Tracheal epithelial cell (primary cell): Measurements from ENCODE around the gene GEMIN5. TPM values are rescaled to one million over a fixed set of nuclear protein-coding genes. Genes with fewer than 3 reads are reported as not detected.

Experiments used
- total RNA-seq: library from RNA; depleted of rRNA; stranded (reverse); fragments of >200 nt; gene quantifications from 2 replicates; pipeline ENCODE4 v1.2.1, GENCODE V29; 2014

Gene GEMIN5, protein sequence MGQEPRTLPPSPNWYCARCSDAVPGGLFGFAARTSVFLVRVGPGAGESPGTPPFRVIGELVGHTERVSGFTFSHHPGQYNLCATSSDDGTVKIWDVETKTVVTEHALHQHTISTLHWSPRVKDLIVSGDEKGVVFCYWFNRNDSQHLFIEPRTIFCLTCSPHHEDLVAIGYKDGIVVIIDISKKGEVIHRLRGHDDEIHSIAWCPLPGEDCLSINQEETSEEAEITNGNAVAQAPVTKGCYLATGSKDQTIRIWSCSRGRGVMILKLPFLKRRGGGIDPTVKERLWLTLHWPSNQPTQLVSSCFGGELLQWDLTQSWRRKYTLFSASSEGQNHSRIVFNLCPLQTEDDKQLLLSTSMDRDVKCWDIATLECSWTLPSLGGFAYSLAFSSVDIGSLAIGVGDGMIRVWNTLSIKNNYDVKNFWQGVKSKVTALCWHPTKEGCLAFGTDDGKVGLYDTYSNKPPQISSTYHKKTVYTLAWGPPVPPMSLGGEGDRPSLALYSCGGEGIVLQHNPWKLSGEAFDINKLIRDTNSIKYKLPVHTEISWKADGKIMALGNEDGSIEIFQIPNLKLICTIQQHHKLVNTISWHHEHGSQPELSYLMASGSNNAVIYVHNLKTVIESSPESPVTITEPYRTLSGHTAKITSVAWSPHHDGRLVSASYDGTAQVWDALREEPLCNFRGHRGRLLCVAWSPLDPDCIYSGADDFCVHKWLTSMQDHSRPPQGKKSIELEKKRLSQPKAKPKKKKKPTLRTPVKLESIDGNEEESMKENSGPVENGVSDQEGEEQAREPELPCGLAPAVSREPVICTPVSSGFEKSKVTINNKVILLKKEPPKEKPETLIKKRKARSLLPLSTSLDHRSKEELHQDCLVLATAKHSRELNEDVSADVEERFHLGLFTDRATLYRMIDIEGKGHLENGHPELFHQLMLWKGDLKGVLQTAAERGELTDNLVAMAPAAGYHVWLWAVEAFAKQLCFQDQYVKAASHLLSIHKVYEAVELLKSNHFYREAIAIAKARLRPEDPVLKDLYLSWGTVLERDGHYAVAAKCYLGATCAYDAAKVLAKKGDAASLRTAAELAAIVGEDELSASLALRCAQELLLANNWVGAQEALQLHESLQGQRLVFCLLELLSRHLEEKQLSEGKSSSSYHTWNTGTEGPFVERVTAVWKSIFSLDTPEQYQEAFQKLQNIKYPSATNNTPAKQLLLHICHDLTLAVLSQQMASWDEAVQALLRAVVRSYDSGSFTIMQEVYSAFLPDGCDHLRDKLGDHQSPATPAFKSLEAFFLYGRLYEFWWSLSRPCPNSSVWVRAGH (N-terminal part only)
- 22.4 and 23.0 TPM in 2 replicates for total RNA-seq

DNA sequence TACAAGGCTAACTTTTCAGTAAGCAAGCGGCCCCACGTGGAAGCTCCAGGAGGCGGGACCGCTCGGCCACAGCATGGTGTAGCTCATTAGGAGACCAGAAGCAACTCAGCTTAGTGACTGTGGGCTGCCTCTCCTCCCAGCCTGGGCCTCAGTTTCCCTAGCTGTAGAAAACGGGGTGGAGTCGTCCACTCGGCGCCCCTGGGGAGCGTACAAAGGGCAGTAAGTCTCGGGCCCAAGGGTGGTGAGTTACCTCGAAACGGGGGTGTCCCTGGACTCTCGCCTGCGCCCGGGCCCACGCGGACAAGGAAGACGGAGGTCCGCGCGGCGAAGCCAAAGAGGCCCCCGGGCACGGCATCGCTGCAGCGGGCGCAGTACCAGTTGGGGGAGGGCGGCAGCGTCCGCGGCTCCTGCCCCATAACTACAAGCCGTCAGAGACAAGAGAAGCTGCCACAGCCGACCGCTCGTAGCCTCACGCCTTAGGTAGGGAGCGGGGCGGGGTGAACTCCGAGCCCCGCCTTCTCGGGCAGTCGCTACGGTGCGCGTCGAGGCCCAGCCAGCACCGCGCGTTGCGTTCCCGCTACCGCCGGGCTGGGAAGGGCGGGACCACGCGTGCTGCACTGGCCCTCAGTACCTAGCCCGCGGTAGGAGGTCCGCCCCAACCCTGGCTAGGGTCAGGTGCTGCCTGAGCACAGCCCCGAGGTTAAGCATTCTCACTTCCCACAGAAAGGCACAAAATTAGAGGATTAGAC, at the start of gene GEMIN5:
GEMIN5 (minus strand) TSS at position 494 of the 749 bp plus-strand sequence; CDS start at position 416, 78 bp downstream.

DNA sequence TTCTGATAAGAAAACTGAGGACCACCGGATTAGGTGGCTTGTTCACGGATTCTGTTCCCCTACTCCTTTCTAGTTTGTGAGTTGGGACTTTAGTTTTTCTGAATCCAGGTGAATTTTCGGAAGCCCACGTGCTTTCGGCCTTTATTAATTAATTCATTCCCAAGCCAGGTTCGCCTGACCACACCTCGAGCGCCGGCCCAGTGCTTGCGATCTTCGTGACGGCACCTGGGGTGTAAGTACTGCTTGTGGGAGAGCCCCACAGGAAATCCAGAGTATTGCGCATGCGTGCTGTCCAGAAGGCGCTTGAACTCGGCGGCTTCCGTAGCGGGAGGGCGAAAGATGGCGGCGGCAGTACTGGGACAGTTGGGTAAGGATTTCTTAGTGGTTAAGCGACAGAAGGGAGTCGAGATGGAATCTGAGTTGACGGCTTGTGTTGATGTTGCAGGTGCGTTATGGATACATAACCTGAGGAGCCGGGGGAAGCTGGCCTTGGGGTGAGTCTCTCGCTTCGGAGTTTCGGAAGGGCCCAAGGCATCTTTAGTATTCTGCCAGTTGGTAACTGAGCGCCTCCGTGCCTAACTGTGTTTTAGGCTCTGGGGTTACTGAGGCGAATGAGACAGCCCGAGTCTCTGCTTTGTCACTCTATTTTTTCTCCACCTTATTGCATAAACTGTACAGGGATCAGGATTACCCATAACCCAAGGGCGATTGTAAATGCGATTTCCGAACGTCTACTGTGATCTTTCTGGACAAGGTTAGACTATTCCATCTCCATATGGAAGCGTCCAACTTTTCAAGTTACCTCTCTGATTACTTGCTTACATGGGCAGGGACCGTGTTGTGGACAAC, 3.0 kb upstream of the GEMIN5 start, which contains the start of gene MRPL22:
MRPL22 (plus strand) TSS at position 302 of the 849 bp plus-strand sequence; CDS start at position 340, 38 bp downstream.

DNA sequence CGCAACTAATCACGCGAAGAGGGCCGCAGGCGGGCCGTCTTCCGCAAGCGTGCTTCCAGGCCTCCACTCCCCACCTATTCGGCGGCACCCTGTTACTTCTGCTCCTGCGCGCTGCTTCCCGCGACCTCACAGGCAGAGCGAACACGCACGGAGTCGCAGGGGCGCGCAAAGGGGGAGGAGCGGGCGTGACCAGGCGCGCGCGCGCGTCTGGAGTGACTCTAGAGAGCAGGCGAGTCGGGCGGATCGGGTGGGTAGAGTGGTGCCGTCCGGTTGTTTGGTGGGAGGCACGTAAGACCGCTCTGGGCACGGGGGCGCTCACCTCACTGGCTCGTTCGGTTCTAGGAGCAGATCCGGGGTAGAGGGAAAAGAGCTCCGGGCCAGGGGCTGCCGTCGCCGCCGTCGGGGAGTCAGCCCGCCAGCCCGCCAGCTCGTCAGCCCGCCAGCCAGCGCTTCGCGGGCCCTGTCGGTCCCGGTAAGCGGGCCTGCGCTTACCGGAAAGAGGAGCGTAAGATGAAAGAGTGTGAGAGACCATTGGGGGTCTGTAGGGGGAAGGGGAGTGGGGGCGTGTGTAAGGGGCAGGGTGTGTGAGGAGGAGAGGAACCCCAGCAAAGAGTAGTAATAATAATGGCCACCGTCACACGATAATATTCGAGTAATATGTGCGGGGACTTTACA, 79.6 kb downstream of the GEMIN5 start, which contains the start of gene CNOT8:
CNOT8 (plus strand) TSS at position 331 of the 675 bp plus-strand sequence. CDS start 4,652 bp downstream, outside the sequence.

DNA sequence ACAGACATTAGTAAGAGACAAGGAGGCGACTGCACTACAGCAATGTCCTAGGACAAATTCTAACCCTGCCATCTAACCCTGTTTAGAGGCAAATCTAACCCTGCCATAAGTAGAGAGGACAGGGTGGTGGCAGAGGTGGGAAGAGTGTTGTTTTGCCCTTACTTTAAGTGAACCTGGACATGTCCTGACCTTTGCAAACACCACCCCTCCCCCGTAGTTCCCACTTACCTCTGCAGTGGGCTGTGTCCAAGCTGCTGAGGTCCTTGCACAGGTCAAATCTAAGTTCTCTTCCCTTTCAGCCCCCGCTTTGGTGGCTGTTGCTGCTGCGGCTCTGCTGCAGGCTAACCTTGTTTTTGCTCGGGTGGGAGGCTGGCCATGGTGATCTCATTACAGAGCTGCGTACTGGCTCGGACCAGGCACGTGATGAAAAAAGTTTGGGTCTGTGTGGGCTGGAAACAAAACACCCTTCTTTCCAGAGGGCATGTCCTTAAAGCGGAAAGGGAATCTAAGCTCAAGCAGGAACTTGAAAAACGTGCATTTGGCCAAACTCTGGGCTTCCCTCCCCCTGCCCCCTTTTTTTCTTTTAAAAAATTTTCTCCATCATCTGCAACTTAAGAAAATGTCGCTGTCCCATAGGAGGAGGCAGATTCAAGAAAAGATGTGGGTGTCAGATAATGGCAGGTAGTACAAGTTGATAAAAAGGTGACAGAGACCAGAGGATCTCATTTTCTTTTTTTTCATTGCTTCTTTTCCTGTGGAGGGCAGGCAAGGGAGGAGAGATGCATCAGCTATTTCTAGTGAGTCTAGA, 87.6 kb downstream of the GEMIN5 start, which contains the start of gene FAXDC2:
FAXDC2 (minus strand) TSS at position 349 of the 808 bp plus-strand sequence. CDS start 12,425 bp downstream, outside the sequence.

Other genes with a start within 250 kb of the GEMIN5 start
- gene LARP1, start 182.8 kb downstream of the GEMIN5 start, total RNA-seq: 43.4 and 54.1 TPM in 2 replicates
- 1.7 and 2.1 TPM in 2 replicates for gene FAXDC2, start 87.6 kb downstream of the GEMIN5 start, total RNA-seq
- gene CNOT8, start 79.6 kb downstream of the GEMIN5 start, total RNA-seq: 70.8 and 80.0 TPM in 2 replicates
- 10.2 and 29.2 TPM in 2 replicates for gene MRPL22, start 2.9 kb upstream of the GEMIN5 start, total RNA-seq
- gene KIF4B, start 75.5 kb upstream of the GEMIN5 start, total RNA-seq: not detected in 2 replicates